ENCODE measurements around the gene SPRR3.

DNA sequence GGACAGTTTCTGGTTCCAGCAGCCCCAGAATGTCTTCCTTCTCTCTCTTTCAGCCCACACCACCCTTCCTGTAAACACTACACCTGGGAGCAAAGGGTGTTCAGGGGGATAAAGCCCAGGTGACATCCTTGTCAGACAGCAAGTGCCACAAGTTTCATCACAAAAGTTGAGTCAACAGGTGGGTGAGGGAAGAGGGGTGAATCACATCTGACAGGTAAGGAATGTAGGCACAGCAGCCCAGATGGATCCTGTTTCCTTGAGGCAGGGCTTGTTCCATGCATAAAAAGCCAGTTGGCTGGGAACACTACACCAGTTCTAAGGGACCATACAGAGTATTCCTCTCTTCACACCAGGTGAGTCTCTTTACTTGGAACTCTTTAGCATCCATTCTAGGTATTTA is 29.3 kb downstream of the SPRR3 start, which contains the start of gene SPRR1B:
- TF ChIP-seq CTCF (IDR thresholded peaks at IDR 0.05) = no peak
- no peak for TF ChIP-seq POLR2A (IDR thresholded peaks at IDR 0.05)
- TF ChIP-seq EP300 (IDR thresholded peaks at IDR 0.05) = no peak
